IMR-90 (cell line): ENCODE data around the gene EED.

ENCODE experiments used
- BHLHE40 ChIP-seq: fragments of 150-350 bp; IDR thresholded peaks from 2 replicates; pipeline ENCODE4 v1.6.1; 2016; ENCODE audit warnings: mild to moderate bottlenecking, low read depth, low read length
- CEBPB ChIP-seq: IDR thresholded peaks from 2 replicates; pipeline ENCODE4 v1.6.1; 2012; ENCODE audit warnings: low read depth, low read length, improper control_type of control experiment
- FOS ChIP-seq: fragments of 150-350 bp; IDR thresholded peaks from 2 replicates; pipeline ENCODE4 v1.6.1; 2016; ENCODE audit warnings: low read depth, low read length
- MXI1 ChIP-seq: IDR thresholded peaks from 2 replicates; pipeline ENCODE4 v1.6.1; 2012; ENCODE audit warnings: low read depth, mild to moderate bottlenecking, low read length, moderate library complexity, borderline replicate concordance
- NFE2L2 ChIP-seq: fragments of 150-350 bp; IDR thresholded peaks from 2 replicates; pipeline ENCODE4 v1.6.1; 2016; ENCODE audit warnings: low read depth, mild to moderate bottlenecking, low read length
- POLR2A ChIP-seq: IDR thresholded peaks from 2 replicates; pipeline ENCODE4 v1.6.1; 2012; ENCODE audit warnings: mild to moderate bottlenecking, low read depth, low read length
- RAD21 ChIP-seq: IDR thresholded peaks from 2 replicates; pipeline ENCODE4 v1.6.1; 2012; ENCODE audit warnings: low read length, improper control_type of control experiment
- RCOR1 ChIP-seq: IDR thresholded peaks from 2 replicates; pipeline ENCODE4 v1.6.1; 2012; ENCODE audit warnings: mild to moderate bottlenecking, low read length, improper control_type of control experiment; ENCODE audit not compliant: insufficient replicate concordance
- RFX5 ChIP-seq: IDR thresholded peaks from 2 replicates; pipeline ENCODE4 v1.8.0; 2012; ENCODE audit warnings: low read depth, mild to moderate bottlenecking, low read length, moderate library complexity
- SMC3 ChIP-seq: fragments of 150-350 bp; IDR thresholded peaks from 2 replicates; pipeline ENCODE4 v1.6.1; 2016; ENCODE audit warnings: low read depth, mild to moderate bottlenecking, antibody characterized with exemption, low read length, moderate library complexity
- TF ChIP-seq, protein P1 (sequence below): conservative IDR thresholded peaks from 2 replicates; pipeline ENCODE4 v1.5.1; 2012; ENCODE audit warnings: mild to moderate bottlenecking, low read depth, low read length, improper control_type of control experiment
- TF ChIP-seq, protein P2 (sequence below): fragments of 150-350 bp; IDR thresholded peaks from 2 replicates; pipeline ENCODE4 v1.6.1; 2016; ENCODE audit warnings: low read depth, mild to moderate bottlenecking, low read length, moderate library complexity, borderline replicate concordance

DNA sequence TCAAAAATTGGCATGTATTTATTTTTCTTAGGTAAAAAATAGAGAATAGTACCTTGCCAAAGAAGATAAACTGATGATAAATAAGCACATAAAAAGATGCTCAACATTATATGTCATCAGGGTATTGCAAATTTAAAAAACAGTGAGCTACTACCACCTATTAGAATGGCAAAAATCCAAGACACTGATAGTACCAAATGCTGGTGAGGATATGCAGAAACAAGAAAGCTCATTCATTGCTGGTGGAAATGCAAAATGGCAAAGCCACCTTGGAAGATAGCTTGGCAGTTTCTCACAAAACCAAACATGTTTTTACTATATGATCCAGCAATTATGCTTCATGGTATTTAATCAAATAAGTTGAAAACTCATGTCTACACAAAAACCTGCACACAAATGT lies 46.4 kb upstream of the EED start:
- TF ChIP-seq, protein P1, sequence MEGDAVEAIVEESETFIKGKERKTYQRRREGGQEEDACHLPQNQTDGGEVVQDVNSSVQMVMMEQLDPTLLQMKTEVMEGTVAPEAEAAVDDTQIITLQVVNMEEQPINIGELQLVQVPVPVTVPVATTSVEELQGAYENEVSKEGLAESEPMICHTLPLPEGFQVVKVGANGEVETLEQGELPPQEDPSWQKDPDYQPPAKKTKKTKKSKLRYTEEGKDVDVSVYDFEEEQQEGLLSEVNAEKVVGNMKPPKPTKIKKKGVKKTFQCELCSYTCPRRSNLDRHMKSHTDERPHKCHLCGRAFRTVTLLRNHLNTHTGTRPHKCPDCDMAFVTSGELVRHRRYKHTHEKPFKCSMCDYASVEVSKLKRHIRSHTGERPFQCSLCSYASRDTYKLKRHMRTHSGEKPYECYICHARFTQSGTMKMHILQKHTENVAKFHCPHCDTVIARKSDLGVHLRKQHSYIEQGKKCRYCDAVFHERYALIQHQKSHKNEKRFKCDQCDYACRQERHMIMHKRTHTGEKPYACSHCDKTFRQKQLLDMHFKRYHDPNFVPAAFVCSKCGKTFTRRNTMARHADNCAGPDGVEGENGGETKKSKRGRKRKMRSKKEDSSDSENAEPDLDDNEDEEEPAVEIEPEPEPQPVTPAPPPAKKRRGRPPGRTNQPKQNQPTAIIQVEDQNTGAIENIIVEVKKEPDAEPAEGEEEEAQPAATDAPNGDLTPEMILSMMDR = no peak
- no peak for TF ChIP-seq RCOR1
- TF ChIP-seq POLR2A = no peak
- no peak for TF ChIP-seq RAD21
- no peak for TF ChIP-seq RFX5
- no peak for TF ChIP-seq FOS
- no peak for TF ChIP-seq CEBPB
- TF ChIP-seq MXI1 = no peak
- TF ChIP-seq BHLHE40 = no peak
- no peak for TF ChIP-seq NFE2L2
- no peak for TF ChIP-seq SMC3
- TF ChIP-seq, protein P2, sequence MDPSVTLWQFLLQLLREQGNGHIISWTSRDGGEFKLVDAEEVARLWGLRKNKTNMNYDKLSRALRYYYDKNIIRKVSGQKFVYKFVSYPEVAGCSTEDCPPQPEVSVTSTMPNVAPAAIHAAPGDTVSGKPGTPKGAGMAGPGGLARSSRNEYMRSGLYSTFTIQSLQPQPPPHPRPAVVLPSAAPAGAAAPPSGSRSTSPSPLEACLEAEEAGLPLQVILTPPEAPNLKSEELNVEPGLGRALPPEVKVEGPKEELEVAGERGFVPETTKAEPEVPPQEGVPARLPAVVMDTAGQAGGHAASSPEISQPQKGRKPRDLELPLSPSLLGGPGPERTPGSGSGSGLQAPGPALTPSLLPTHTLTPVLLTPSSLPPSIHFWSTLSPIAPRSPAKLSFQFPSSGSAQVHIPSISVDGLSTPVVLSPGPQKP = no peak
